Trophoblast cell (in vitro differentiated cells and primary cell): Measurements from ENCODE around the gene ABHD16B.
A peak's percentile ranks its signal among the peaks of the same experiment; 100 is the strongest.

ENCODE experiments used
- DNase-seq, 2 donors: peaks; one replicate each; pipeline ENCODE4 v3.0.0-alpha.2; 2016
- H2AFZ ChIP-seq: 2 replicates; pipeline ENCODE4 v1.6.1; 2013; ENCODE audit warnings: low read length, moderate library complexity, mild to moderate bottlenecking; ENCODE audit not compliant: insufficient read depth, poor library complexity
- H2AK5ac ChIP-seq: 2 replicates; pipeline ENCODE4 v1.6.1; 2013; ENCODE audit warnings: mild to moderate bottlenecking, low read length
- H2BK120ac ChIP-seq: 2 replicates; pipeline ENCODE4 v1.6.1; 2013; ENCODE audit warnings: low read length, mild to moderate bottlenecking, moderate library complexity; ENCODE audit not compliant: insufficient read depth, poor library complexity
- H2BK12ac ChIP-seq: 2 replicates; pipeline ENCODE4 v1.6.1; 2013; ENCODE audit warnings: mild to moderate bottlenecking, low read length, moderate library complexity
- H2BK5ac ChIP-seq: 2 replicates; pipeline ENCODE4 v1.6.1; 2013; ENCODE audit warnings: low read length, low read depth, moderate library complexity, mild to moderate bottlenecking; ENCODE audit not compliant: poor library complexity
- H3K14ac ChIP-seq: 2 replicates; pipeline ENCODE4 v1.6.1; 2013; ENCODE audit warnings: mild to moderate bottlenecking, low read length
- H3K18ac ChIP-seq: 2 replicates; pipeline ENCODE4 v1.6.1; 2013; ENCODE audit warnings: mild to moderate bottlenecking, low read length
- H3K23ac ChIP-seq: 2 replicates; pipeline ENCODE4 v1.6.1; 2013; ENCODE audit warnings: low read length
- H3K27ac ChIP-seq: 2 replicates; pipeline ENCODE4 v1.5.1; 2013; ENCODE audit warnings: low read depth, mild to moderate bottlenecking, inconsistent platforms, low read length, moderate library complexity
- H3K27me3 ChIP-seq: 2 replicates; pipeline ENCODE4 v1.6.1; 2013; ENCODE audit warnings: inconsistent platforms, mild to moderate bottlenecking, low read length, moderate library complexity; ENCODE audit not compliant: insufficient read depth
- H3K36me3 ChIP-seq, 2 experiments: 1 replicate in 1 of 2; 2 replicates in 1 of 2; pipeline ENCODE4 v1.6.1; 2013; ENCODE audit warnings: low read length in 2 of 2, mild to moderate bottlenecking in 2 of 2, moderate library complexity in 1 of 2; ENCODE audit not compliant: insufficient read depth in 2 of 2, control insufficient read depth in 1 of 2
- H3K4ac ChIP-seq: 2 replicates; pipeline ENCODE4 v1.6.1; 2013; ENCODE audit warnings: low read depth, mild to moderate bottlenecking, low read length, moderate library complexity
- H3K4me1 ChIP-seq, 2 experiments: 1 replicate in 1 of 2; 2 replicates in 1 of 2; pipeline ENCODE4 v1.6.1; 2013; ENCODE audit warnings: low read length in 2 of 2, mild to moderate bottlenecking in 2 of 2, moderate library complexity in 1 of 2; ENCODE audit not compliant: insufficient read depth in 2 of 2, control insufficient read depth in 1 of 2
- H3K4me2 ChIP-seq: 2 replicates; pipeline ENCODE4 v1.6.1; 2013; ENCODE audit warnings: inconsistent platforms, mild to moderate bottlenecking, low read length, moderate library complexity
- H3K4me3 ChIP-seq: 2 replicates; pipeline ENCODE4 v1.5.1; 2013; ENCODE audit warnings: mild to moderate bottlenecking, low read depth, low read length, inconsistent platforms
- H3K79me1 ChIP-seq: one replicate; pipeline ENCODE4 v1.6.1; 2013; ENCODE audit warnings: low read length
- H3K79me2 ChIP-seq: 2 replicates; pipeline ENCODE4 v1.6.1; 2013; ENCODE audit warnings: low read length, mild to moderate bottlenecking; ENCODE audit not compliant: control insufficient read depth, insufficient read depth, poor library complexity
- H3K9ac ChIP-seq: 2 replicates; pipeline ENCODE4 v1.6.1; 2013; ENCODE audit warnings: mild to moderate bottlenecking, low read length
- H3K9me3 ChIP-seq: 2 replicates; pipeline ENCODE4 v1.6.1; 2013; ENCODE audit warnings: low read depth, mild to moderate bottlenecking, control low read depth, inconsistent platforms, low read length; ENCODE audit not compliant: insufficient read depth
- H4K12ac ChIP-seq: 2 replicates; pipeline ENCODE4 v1.6.1; 2013; ENCODE audit warnings: low read depth, mild to moderate bottlenecking, low read length, moderate library complexity
- H4K8ac ChIP-seq: 2 replicates; pipeline ENCODE4 v1.6.1; 2013; ENCODE audit warnings: low read depth, mild to moderate bottlenecking, low read length, moderate library complexity
- H4K91ac ChIP-seq: one replicate; pipeline ENCODE4 v1.6.1; 2013; ENCODE audit warnings: low read depth, mild to moderate bottlenecking, low read length, moderate library complexity
- WGBS: extraction: QIAGEN DNeasy Blood & Tissue Kit; methylation state at CpG from one replicate; pipeline ENCODE4 v1.1.7; 2013; ENCODE audit warnings: missing lambda C conversion rate; ENCODE audit not compliant: insufficient read length, insufficient coverage; ENCODE audit errors: extremely low coverage; 5-methylcytosine and 5-hydroxymethylcytosine counted together

Gene ABHD16B

GRCh38 chr20:63854766-63855362, 6.4 kb upstream of the ABHD16B start:
- no peaks in the 10 kb centered on the region for H3K27me3 ChIP-seq
- peak overlapping the region; percentile 14 for H2BK5ac ChIP-seq
- peak overlapping the region; percentile 82 for H4K8ac ChIP-seq
- peaks cover 36 to 46% of the 10 kb centered on the region in 2 experiments for H3K4me1 ChIP-seq
- no peaks in the 10 kb centered on the region for H3K36me3 ChIP-seq
- H3K9ac ChIP-seq = no peak overlapping the region
- DNase-seq = no peak
- H3K18ac ChIP-seq = peak overlapping the region; percentile 73
- no CpG with 5 or more reads among the region's 26 CpGs for WGBS
- peak overlapping the region; percentile 78 for H2BK12ac ChIP-seq
- H4K91ac ChIP-seq = peak overlapping the region; percentile 53
- peak overlapping the region; percentile 10 for H3K4ac ChIP-seq
- H3K27ac ChIP-seq = no peak overlapping the region
- H2AFZ ChIP-seq = peak overlapping the region; percentile 57
- no peak overlapping the region for H3K23ac ChIP-seq
- H3K14ac ChIP-seq = peak overlapping the region; percentile 82
- no peaks in the 10 kb centered on the region for H3K79me2 ChIP-seq
- H3K4me2 ChIP-seq = peak overlapping the region; percentile 49
- peaks cover 3% of the 10 kb centered on the region for H3K9me3 ChIP-seq
- H4K12ac ChIP-seq = no peak overlapping the region
- peak overlapping the region; percentile 20 for H2AK5ac ChIP-seq
- H2BK120ac ChIP-seq = peak overlapping the region; percentile 30
- peaks cover 21% of the 10 kb centered on the region for H3K79me1 ChIP-seq
- no peak overlapping the region for H3K4me3 ChIP-seq

DNA sequence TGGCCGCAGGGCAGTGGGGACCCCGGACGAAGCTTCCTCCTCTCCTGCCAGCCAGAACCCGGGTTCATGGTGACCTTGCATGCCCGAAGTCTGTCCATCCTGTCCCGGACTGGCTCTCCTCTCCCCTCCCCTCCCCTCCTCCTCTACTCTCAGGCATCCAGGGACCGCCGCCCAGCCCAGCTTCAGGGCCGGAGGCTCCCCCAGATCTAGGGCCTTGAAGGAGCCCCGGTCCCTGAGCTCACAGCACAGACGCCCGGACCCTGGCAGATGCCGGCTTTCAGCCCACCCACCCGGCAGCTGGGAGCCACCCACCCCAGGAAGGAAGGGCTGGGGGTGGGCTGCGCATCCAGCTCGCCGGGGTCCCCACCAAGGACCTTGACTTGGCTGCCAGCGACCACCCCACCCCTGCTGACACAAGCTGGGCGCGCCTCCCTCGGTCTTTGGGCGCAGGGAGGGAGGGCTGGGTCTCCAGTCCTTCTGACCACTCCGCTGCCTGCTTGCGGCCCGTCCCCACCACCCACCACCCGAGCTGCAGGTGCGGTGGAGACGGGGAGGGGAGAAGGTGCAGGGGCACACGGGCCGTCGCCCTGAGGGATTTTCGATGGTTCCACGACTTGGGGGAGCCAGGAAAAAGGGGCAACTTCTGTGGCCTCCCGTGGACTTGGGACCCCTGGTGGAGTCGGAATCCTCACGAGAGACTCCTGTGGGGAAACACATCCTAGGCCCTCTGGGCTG, 5.8 kb upstream of the ABHD16B start:
- Histone ChIP-seq H4K91ac (peak overlapping the region; percentile 53), H3K27ac (no peak overlapping the region), H3K4me3 (peak overlapping the region; percentile 51), H2AK5ac (no peak overlapping the region), H4K12ac (no peak overlapping the region), H4K8ac (peak overlapping the region; percentile 26), H2BK5ac (no peak overlapping the region), H3K36me3 (no peaks in the 10 kb centered on the region), H2BK120ac (peak overlapping the region; percentile 30), H3K4me2 (peak overlapping the region; percentile 49), H3K18ac (peak overlapping the region; percentile 73), H2AFZ (no peak overlapping the region), H3K23ac (no peak overlapping the region), H3K14ac (peak overlapping the region; percentile 70), H2BK12ac (peak overlapping the region; percentile 51), H3K9ac (no peak overlapping the region), H3K9me3 (peaks cover 3% of the 10 kb centered on the region), H3K79me2 (no peaks in the 10 kb centered on the region), H3K79me1 (peaks cover 21% of the 10 kb centered on the region), H3K27me3 (no peaks in the 10 kb centered on the region), H3K4me1 (peaks cover 36 to 50% of the 10 kb centered on the region in 2 experiments), H3K4ac (no peak overlapping the region)
- WGBS = no CpG with 5 or more reads among the region's 36 CpGs
- no peak for DNase-seq

DNA sequence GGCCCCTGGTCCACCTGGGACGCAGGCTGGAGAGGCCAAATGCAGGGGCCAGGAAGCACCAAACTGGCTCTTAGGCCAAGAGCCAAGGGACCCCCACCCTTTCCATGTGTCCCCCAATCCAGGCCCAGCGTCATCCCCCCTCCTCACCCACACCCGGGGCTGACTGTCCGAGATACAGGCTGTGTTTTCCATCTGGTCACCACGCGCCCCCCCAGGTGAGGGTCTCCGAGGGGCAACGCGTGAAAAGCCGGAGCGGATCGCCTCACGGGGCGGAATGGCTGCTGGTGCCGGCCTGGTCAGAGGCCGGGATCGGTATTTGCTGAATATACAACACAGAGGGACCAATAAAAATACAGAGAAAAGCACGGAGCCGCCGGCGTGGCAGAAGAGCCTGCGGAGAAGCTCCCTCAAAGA, 5.2 kb upstream of the ABHD16B start:
- Histone ChIP-seq H3K9ac (no peak overlapping the region), H3K27ac (no peak overlapping the region), H3K18ac (no peak overlapping the region), H3K4me2 (no peak overlapping the region), H2AK5ac (peak overlapping the region; percentile 77), H4K12ac (no peak overlapping the region), H3K4me3 (no peak overlapping the region), H2BK5ac (no peak overlapping the region), H3K79me2 (no peaks in the 10 kb centered on the region), H3K4ac (no peak overlapping the region), H3K4me1 (peaks cover 36 to 50% of the 10 kb centered on the region in 2 experiments), H2AFZ (no peak overlapping the region), H4K8ac (no peak overlapping the region), H3K14ac (no peak overlapping the region), H2BK12ac (peak overlapping the region; percentile 51), H3K23ac (no peak overlapping the region), H4K91ac (no peak overlapping the region), H3K27me3 (no peaks in the 10 kb centered on the region), H3K36me3 (peaks cover under 1% of the 10 kb centered on the region in 2 experiments), H3K79me1 (peaks cover 21% of the 10 kb centered on the region), H2BK120ac (no peak overlapping the region), H3K9me3 (peaks cover 3% of the 10 kb centered on the region)
- no CpG with 5 or more reads among the region's 22 CpGs for WGBS
- DNase-seq = no peak

GRCh38 chr20:63857764-63858392, 3.4 kb upstream of the ABHD16B start:
- H4K12ac ChIP-seq = no peak overlapping the region
- DNase-seq = no peak
- peaks cover 16% of the 10 kb centered on the region in 2 experiments for H3K36me3 ChIP-seq
- H4K91ac ChIP-seq = peak overlapping the region; percentile 73
- peak overlapping the region; percentile 30 for H4K8ac ChIP-seq
- peak overlapping the region; percentile 10 for H3K14ac ChIP-seq
- H3K23ac ChIP-seq = no peak overlapping the region
- peaks cover 36 to 50% of the 10 kb centered on the region in 2 experiments for H3K4me1 ChIP-seq
- H3K9me3 ChIP-seq = peaks cover 3% of the 10 kb centered on the region
- no peak overlapping the region for H3K4me3 ChIP-seq
- peak overlapping the region; percentile 10 for H2BK5ac ChIP-seq
- peak overlapping the region; percentile 23 for H2BK12ac ChIP-seq
- peak overlapping the region; percentile 18 for H2AFZ ChIP-seq
- H3K79me2 ChIP-seq = no peaks in the 10 kb centered on the region
- peak overlapping the region; percentile 29 for H2BK120ac ChIP-seq
- no peaks in the 10 kb centered on the region for H3K27me3 ChIP-seq
- no peak overlapping the region for H3K18ac ChIP-seq
- no peak overlapping the region for H3K9ac ChIP-seq
- no peak overlapping the region for H3K27ac ChIP-seq
- peaks cover 21% of the 10 kb centered on the region for H3K79me1 ChIP-seq
- no peak overlapping the region for H3K4me2 ChIP-seq
- peak overlapping the region; percentile 25 for H2AK5ac ChIP-seq
- H3K4ac ChIP-seq = no peak overlapping the region
- WGBS = no CpG with 5 or more reads among the region's 14 CpGs
